GM15510 (cell line): ENCODE results near the gene SOX4.

ENCODE experiments used
- POLR2A ChIP-seq: IDR thresholded peaks from 3 replicates; pipeline ENCODE4 v1.6.1; 2011; ENCODE audit warnings: borderline replicate concordance; ENCODE audit not compliant: insufficient read length; ENCODE audit errors: extremely low read depth

SOX4 gene

DNA sequence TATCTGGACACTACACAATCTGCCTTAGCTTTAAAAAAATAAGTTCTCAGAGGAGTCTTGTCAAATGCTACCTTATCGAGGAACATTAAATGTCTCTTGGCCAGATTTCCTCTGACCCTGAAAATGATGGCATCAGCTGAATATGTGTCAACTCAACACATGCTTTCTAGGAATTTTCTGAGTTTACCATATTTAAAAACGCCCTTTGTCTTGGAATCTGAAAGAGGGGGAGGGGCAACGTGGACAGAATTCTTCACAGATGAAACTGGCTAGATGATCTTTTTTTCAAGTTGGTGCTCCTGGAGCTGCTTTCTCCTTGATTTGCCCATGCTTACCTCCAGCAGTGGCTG lies 5.1 kb downstream of the SOX4 start:
- no peak for TF ChIP-seq POLR2A

DNA sequence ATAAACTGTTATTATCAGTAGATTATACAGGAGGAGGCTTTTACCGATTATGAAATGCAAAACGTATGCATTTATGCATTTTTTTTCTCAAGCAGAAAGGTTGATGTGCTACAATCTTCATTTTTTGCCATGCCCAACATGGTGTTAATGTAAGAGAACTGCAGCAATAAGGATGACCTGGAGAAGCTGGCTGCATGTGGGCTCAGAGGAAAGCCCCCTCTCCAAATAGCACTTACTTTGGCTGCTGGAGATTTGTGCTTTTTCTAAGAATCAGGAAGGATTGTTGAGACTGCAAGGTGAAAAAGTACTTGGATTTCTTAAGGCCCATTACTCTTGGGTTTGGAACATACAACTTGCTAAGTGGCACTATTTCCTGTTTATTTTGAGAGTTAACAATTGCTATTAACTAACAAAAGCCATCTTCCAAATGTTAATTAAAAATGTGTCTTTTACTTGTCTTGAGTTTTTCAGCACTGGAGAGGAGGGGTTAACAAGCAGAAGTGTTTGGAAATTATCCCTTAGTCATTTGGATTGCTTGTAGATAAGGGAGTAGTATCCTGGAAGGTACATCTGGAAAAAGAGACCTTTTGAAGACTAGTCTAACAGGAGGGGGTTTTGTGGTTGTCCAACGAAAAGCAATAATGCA lies 5.6 kb downstream of the SOX4 start:
- no peak for TF ChIP-seq POLR2A

DNA sequence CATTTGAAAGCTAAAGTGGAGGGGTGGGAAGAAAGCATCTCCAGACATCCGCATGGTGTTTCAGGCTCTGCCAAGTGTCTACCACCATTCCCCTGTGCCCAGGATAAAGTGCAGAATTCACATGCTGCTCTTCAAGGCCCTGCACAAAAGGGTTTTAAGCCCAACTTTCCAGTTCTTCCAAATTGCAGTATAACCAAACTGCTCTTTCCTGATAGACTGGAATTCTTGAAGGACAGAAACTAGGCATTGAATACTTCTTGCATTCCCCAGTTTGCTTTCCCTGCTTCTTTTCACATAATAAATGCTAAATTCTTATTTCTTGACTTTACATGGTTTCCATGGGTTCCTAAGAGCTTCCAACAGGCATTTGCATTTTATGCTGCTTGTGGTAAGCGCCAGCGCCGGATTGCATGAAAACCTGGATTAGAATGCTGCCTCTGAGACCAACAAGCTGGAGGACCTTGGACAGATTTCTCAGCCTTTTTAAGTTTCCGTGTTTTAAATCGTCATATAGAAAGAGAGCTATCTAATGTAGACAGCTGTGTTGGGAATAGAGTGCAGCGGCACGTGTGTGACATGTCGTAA lies 7.9 kb downstream of the SOX4 start:
- TF ChIP-seq POLR2A: no peak

DNA sequence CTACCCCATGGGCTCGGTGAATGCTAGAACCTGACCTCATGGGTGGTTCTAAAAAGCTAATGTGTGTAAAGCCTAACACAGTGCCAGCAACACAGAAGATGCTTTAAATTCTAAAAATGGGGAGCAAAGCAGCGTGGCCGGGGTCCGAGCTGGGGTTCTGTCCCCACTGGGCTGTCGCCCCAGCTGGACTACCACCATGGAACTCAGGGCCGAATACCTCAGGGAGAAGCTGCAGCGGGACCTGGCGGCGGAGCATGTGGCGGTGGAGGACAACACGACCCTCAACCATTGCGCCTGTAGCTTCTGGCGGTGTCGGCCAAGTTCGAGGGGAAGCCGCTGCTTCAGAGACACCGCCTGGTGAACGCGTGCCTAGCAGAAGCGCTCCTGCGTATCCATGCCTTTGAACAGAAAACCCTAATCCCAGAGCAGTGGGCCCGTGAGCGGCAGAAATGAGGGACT lies 8.4 kb downstream of the SOX4 start:
- TF ChIP-seq POLR2A: no peak

DNA sequence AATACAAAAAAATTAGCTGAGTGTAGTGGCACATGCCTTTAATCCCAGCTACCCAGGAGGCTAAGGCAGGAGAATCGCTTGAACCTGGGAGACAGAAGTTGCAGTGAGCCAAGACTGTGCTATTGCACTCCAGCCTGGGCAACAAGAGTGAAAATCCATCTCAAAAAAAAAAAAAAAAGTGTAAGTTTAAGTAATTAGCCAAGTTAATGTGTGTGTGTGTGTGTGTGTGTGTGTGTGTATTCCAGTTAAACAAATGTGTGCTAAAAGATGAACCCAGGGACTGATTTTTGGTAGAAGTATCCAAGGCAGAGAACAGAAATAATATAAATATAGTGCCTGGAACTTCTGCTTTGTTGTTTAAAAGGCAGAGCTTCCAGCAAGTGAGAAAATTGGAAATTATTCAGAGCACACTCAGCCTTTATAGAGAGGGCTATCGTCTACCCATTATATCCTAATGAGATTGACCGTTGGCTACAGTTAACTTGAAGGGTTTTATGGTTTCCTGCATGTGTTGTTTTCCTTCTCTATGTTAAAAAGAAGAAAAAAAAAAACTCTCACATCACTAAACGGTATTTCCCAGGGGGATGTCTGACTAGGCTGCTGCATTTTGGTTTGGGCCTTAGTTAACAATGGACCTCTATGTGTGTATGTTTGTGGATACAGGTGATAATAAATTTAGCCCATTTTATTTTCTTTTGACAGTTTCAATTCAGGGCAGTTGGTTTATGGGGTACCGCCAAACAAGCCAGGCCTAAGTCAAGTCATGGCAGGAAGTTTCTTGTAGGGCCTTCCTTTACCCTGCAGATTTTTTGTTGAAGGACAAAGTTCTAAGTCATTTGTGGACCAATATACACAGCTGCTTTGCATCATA lies 9.8 kb downstream of the SOX4 start:
- TF ChIP-seq POLR2A: no peak

DNA sequence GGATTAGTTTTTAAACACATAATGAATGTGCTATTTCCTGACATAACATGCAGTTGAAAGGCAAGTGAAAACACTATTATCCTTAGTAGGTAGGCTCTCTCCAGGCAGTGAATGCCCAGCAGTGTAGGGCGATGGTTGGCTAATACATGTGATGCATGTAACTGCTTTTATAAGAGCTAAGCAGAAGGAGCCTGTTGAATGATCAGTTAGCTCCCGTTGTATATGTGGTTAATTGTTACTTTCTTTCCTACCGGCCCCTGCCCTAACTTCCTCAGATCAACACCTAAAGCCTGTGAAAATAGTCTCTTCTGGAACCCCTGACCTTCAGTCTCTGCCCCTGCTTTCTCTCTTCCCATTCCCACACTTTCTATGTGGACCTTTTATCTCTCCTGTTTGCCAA lies 10.5 kb downstream of the SOX4 start:
- TF ChIP-seq POLR2A: no peak

DNA sequence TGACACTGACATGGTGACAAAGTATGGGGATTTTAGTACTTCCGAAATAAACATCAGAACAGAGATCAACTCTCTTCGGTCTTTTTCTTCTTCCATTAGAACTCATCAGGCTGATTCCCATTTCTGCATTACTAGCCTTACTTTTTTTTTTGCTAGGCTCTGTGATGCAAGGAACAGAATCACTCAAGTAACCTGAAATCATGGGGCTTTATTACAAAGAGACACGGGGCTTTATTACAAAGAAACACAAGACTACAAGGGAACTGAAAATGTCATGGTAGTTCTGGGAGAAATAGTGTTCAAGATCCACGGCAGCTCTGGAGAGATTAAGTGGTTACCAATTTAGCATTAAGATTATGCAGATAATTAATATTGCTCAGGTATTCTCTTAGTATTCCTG lies 11.6 kb downstream of the SOX4 start:
- no peak for TF ChIP-seq POLR2A

DNA sequence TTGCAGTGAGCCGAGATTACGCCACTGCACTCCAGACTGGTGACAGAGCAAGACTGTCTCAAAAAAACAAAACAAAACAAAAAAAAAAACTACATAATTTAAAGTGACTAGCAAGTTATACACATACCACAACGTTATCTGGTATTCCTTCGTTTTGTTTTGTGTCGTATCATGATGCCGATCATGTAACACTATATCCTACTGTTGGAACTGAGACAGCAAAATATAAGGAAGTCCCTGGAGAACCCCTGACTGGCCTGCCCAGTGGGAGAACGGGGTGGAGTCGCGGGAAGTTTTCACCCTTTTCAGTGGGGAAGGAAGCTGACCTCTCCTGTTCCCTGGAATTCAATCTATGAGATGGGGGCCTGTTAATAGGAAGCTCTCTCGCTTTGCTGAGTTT lies 15.1 kb downstream of the SOX4 start:
- TF ChIP-seq POLR2A: no peak

DNA sequence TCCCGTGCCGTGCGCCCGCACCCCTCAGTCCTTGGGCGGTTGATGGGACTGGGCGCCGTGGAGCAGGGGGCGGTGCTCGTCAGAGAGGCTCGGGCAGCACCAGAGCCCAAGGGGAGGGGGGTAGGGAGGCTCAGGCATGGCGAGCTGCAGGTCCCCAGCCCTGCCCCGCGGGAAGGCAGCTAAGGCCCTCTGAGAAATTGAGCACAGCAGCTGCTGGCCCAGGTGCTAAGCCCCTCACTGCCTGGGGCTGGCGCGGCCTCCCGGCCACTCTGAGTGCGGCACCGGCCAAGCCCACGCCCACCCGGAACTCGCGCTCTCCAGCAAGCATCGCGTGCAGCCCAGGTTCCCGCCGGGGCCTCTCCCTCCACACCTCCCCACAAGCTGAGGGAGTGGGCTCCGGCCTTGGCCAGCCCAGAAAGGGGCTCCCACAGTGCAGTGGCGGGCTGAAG lies 16.4 kb downstream of the SOX4 start:
- no peak for TF ChIP-seq POLR2A

DNA sequence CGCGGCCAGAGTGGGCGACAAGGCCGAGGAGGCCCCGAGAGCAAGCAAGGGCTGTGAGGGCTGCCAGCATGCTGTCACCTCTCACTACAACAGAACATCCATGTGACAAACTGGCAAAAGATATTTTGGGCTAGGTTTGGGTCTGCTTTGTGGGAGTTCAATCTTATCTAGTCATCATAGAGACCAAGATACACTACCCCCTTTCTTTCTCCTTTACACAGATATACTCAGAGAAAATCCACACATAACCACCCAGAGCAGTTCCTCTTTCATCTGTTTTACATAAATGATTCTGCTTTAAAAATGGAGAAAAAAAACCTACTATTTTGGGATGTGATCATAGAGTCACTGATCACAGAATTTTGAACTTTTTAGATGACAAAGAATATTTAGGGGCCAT lies 16.8 kb downstream of the SOX4 start:
- no peak for TF ChIP-seq POLR2A

DNA sequence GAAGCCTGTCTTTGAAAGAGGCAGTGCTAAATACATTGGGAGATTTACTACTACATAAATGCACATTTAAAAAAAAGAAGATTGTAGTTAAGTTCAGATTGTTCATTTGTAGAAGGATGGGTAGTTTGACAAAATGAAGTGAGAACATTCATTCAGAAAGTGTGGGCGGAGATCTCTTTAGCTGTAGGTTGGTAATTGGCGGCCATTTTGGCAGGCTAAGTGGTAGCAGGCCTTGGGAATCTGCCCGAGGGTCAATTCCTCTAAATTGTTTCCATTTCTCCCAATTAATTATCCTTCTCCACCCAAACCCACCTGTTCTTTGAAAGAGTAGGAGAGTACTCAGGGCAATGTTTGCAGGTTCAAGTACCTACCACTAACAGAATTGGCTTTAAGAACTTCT lies 17.9 kb downstream of the SOX4 start:
- no peak for TF ChIP-seq POLR2A

DNA sequence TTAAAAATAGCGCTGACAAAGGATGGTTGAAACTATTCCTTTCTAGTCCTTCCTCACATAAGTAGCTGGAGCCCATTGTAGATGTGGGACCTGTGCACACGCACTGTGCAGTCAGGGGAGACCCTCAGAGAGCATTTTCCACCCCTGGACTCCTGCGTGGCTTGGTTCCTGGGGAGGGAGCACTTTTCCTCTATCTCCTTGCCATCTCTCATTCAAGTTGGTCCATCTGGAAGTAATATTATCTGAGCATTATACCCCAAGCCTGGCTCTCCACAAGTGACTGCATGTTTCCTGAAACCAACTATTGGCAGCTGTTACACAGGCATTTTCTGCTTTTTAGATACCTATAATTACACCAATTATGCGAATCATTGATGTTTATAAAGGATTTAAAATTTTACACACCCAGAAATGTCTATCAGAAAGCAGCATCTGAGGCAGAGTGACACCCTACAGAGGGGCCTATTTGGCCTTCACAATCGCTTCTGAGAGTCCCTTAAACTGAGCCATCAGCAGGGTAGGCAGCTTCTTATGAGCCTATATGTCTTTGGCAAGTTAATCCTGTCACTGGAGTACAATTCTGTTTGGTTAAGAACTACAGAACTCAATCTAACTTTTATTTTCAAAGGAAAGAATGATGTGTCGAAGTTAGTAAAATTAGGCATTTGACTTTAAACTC lies 18.7 kb downstream of the SOX4 start:
- TF ChIP-seq POLR2A: no peak

DNA sequence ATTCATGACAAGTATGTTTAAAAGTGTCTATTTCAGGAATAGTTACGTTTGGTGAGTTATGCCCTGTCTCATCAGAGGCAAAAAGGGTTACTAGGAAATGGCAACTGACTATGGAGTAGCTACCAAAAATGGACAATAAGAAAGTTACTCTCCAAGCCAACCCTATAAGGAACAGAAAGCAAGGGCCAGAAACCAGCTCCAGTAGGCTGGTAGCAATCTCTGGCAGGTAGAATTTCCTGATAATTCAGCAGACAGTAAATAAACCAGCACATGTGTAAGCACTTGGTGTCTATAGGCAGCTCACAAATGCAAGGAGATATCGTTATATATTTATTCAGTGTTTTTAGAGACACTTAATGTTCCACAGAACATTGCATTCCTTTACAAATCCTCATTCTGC lies 20.3 kb downstream of the SOX4 start:
- no peak for TF ChIP-seq POLR2A

DNA sequence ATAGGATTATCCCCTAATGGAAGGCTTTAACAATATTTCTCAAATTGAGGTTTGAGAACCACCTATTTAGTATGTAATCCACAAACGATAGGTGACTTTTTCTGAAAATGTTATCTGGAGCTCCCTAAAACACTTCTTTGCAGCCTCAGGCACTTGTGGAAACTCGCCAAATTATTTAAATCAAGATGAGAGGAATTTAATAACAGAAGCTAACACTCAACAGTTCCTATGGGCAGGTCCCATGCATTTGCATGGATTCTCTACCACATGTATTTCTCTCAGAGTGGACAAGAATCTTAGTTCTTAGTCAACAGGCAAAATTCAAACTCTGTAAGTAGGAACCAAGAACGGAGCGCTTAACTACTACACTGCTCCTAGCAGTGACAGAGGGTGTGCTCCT lies 20.7 kb downstream of the SOX4 start:
- no peak for TF ChIP-seq POLR2A

DNA sequence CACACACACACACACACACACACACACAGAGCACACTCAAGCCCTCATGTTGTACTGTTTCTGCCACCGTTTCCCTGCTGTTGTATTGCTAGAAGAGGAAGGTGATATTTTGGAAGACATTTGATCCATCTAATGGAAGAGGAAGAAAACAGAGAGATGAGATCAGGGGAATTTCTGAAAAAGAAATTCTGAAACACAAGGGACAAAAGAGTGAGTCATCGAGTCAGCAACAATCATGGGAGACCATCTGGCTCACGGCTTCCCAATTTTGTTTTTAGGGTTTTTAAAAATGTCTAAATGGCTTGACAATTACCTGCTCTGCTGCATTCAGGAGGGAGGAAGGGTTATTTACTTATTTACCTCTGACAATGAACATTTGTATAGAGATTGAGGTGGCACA lies 22.0 kb downstream of the SOX4 start:
- no peak for TF ChIP-seq POLR2A
